Upper lobe of left lung (tissue), 6 donors: ENCODE data around the gene TPD52L1. TPM values are rescaled to one million over a fixed set of nuclear protein-coding genes. Genes with fewer than 3 reads are reported as not detected.
A peak's percentile ranks its signal among the peaks of the same experiment; 100 is the strongest.

ENCODE experiments used
- ATAC-seq, 2 donors: fragments of 200-7000 bp; cut with Tn5 transposase; one replicate each; pipeline ENCODE4 v1.9.1; 2022; ENCODE audit warnings: mild to moderate bottlenecking in 2 of 2, moderate library complexity in 2 of 2; ENCODE audit not compliant: low FRiP score in 2 of 2
- DNase-seq, 2 donors: peaks; one replicate each; pipeline ENCODE4 v3.0.0-alpha.2; 2019 to 2020
- H3K27ac ChIP-seq, 4 donors: fragments of 200-600 bp; sonication (generic); one replicate each; pipeline ENCODE4 v1.5.1; 2016 to 2019
- H3K27me3 ChIP-seq, 4 donors: fragments of 200-600 bp; sonication (generic); one replicate each; pipeline ENCODE4 v1.5.1; 2017 to 2019
- H3K36me3 ChIP-seq, 4 donors: fragments of 200-600 bp; sonication (generic); one replicate each; pipeline ENCODE4 v1.5.1; 2016 to 2019
- H3K4me1 ChIP-seq, 4 donors: fragments of 200-600 bp; sonication (generic); one replicate each; pipeline ENCODE4 v1.5.1; 2018 to 2019
- H3K4me3 ChIP-seq, 4 donors: fragments of 200-600 bp; sonication (generic); one replicate each; pipeline ENCODE4 v1.5.1; 2017 to 2019; ENCODE audit warnings: mild to moderate bottlenecking in 2 of 4, moderate library complexity in 1 of 4
- H3K9me3 ChIP-seq, 4 donors: fragments of 200-600 bp; sonication (generic); one replicate each; pipeline ENCODE4 v1.5.1; 2018 to 2019
- EP300 ChIP-seq, 4 donors: sonication (generic); formaldehyde crosslinking; IDR thresholded peaks; one replicate each; pipeline ENCODE4 v1.5.1; 2017; ENCODE audit warnings: antibody characterized with exemption in 4 of 4, control low read depth in 2 of 4
- POLR2A ChIP-seq, 4 donors: fragments of 450-650 bp; IDR thresholded peaks; one replicate each; pipeline ENCODE4 v1.5.1; 2016 to 2017; ENCODE audit warnings: antibody characterized with exemption in 4 of 4, mild to moderate bottlenecking in 2 of 4
- POLR2AphosphoS5 ChIP-seq, 2 donors: sonication (generic); formaldehyde crosslinking; IDR thresholded peaks; one replicate each; pipeline ENCODE4 v1.5.1; 2017; ENCODE audit warnings: antibody characterized with exemption in 2 of 2
- WGBS, 2 donors: methylation state at CpG; one replicate each; pipeline ENCODE4 v1.1.5; 2017 to 2018; 5-methylcytosine and 5-hydroxymethylcytosine counted together
- total RNA-seq, 6 donors: library from RNA; depleted of rRNA in 4 of 6; stranded (reverse); fragments of >200 nt in 4 of 6; gene quantifications; one replicate each; pipeline versions ENCODE4 v1.1.0 to v1.2.1, GENCODE V29; 2016 to 2021
- TF ChIP-seq, protein P1 (sequence below), 6 experiments: fragments of 450-650 bp in 4 of 6; fragments of 200-600 bp in 2 of 6; sonication (generic) in 2 of 6; IDR thresholded peaks; one replicate each; pipeline ENCODE4 v1.5.1; 2016 to 2019; ENCODE audit warnings: antibody characterized with exemption in 6 of 6
- donor health status: DM: no; HTN: no; CAD: no; lungs with moderate emphysema.
- donor health status: DM: no; HTN: yes; CAD: no; lungs with severe emphysema.

Gene TPD52L1
- total RNA-seq, 6 donors from 2014 or later: 15.5 to 63.4 (median 32.2) TPM

DNA sequence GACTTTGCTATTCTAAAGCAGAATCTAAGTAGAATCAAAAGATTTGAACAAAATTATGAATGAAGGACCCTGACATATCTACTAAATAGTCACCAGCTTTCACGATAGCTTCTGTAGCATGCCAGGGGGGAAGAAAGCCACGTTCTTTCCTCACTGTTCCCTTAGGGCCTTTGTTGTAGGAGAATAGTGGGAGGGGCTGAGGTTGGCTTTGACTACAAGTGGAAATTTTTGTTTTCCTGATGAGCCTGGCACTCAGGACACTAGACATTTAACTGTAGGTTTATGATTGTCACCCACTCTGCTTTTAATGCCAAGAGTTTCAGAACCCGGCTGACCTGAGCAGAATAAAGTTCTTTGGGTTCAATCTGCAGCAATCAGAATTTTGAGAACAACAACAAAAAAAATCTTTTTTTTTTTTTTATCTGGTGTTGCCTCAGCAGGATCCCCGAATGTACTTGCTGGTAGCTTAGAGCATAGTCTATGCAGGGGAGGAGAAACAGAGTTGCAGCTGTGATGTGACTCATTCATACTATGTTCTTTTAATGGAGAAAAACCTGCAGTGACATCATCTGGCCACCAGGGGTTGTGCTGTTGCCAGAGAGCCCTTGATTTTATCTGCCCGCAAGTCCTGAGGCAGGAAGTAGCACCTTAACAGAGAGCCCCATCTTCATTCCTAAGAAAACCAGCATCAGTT is 38.5 kb downstream of the TPD52L1 start:
- peak in 1 of 2 donors; percentile 76 for DNase-seq
- peak; percentile 87 to 91 for ATAC-seq
- H3K36me3 ChIP-seq: no peaks in the 10 kb centered on the region
- no peak overlapping the region for H3K27ac ChIP-seq
- no peak overlapping the region for H3K4me3 ChIP-seq
- TF ChIP-seq, protein P1, sequence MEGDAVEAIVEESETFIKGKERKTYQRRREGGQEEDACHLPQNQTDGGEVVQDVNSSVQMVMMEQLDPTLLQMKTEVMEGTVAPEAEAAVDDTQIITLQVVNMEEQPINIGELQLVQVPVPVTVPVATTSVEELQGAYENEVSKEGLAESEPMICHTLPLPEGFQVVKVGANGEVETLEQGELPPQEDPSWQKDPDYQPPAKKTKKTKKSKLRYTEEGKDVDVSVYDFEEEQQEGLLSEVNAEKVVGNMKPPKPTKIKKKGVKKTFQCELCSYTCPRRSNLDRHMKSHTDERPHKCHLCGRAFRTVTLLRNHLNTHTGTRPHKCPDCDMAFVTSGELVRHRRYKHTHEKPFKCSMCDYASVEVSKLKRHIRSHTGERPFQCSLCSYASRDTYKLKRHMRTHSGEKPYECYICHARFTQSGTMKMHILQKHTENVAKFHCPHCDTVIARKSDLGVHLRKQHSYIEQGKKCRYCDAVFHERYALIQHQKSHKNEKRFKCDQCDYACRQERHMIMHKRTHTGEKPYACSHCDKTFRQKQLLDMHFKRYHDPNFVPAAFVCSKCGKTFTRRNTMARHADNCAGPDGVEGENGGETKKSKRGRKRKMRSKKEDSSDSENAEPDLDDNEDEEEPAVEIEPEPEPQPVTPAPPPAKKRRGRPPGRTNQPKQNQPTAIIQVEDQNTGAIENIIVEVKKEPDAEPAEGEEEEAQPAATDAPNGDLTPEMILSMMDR (IDR thresholded peaks at IDR 0.05): peak; percentile 49 to 69 (median 58)
- TF ChIP-seq POLR2AphosphoS5 (IDR thresholded peaks at IDR 0.05): no peak
- no peaks in the 10 kb centered on the region for H3K27me3 ChIP-seq
- H3K4me1 ChIP-seq: peaks cover under 1 to 14% (median 5%) of the 10 kb centered on the region in 4 donors
- 38 to 40% methylated on average over 5 of the region's 5 CpGs for WGBS, 2 donors
- no peaks in the 10 kb centered on the region for H3K9me3 ChIP-seq

DNA sequence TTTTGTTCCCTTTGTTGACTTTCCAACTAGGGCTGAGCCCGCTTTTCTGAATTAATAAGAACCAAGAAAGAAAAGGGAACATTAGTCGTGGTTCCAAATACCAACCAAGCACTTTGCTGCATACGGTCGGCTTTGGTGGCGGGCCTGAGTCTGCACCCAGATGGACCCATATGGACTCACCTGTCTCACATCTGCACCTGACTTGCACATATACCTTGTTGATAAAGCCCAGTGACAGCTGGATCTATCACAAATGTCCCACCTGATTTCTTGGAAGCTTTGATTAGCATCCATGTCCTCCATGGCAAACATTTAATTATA is 39.0 kb downstream of the TPD52L1 start:
- Histone ChIP-seq H3K27ac (no peak overlapping the region), H3K9me3 (no peaks in the 10 kb centered on the region), H3K4me3 (no peak overlapping the region), H3K27me3 (no peaks in the 10 kb centered on the region), H3K36me3 (no peaks in the 10 kb centered on the region), H3K4me1 (peaks cover 5 to 19% (median 7%) of the 10 kb centered on the region in 4 donors)
- no peak for ATAC-seq
- WGBS, 2 donors: 92 to 95% methylated on average over 5 of the region's 5 CpGs
- DNase-seq: no peak
- TF ChIP-seq POLR2AphosphoS5 (IDR thresholded peaks at IDR 0.05): no peak
- TF ChIP-seq, protein P1 (IDR thresholded peaks at IDR 0.05): peak in 1 of 6 experiments; percentile 20

DNA sequence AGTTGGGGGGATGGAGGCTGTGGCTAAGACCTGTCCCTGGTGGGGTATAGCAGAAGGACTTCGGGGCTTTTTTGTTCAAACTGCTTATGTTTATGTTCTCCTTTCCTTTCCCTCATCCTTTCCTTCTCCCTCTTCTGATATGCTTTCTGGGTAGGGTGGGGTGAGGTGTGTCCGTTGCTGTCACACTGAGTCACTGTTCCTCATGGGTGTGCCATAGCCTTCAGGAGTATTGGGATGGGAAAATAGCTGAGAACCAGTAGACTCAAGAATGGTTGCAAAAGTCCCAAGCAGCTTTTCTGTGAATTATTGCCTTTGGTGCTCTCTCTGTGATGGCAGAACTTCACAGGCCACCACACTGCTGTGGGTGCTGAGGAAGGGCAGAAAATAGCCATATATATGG is 39.6 kb downstream of the TPD52L1 start:
- ATAC-seq (no peak), DNase-seq (no peak)
- Histone ChIP-seq H3K4me3 (no peak overlapping the region), H3K36me3 (no peaks in the 10 kb centered on the region), H3K9me3 (no peaks in the 10 kb centered on the region), H3K27ac (no peak overlapping the region), H3K4me1 (peaks cover 6 to 25% (median 10%) of the 10 kb centered on the region in 4 donors), H3K27me3 (no peaks in the 10 kb centered on the region)
- no peak for TF ChIP-seq EP300 (IDR thresholded peaks at IDR 0.05)
- no peak for TF ChIP-seq POLR2A (IDR thresholded peaks at IDR 0.05)
- no peak for TF ChIP-seq POLR2AphosphoS5 (IDR thresholded peaks at IDR 0.05)
- TF ChIP-seq, protein P1 (IDR thresholded peaks at IDR 0.05): no peak
- WGBS, 2 donors: 62 to 74% methylated on average over 2 of the region's 2 CpGs

DNA sequence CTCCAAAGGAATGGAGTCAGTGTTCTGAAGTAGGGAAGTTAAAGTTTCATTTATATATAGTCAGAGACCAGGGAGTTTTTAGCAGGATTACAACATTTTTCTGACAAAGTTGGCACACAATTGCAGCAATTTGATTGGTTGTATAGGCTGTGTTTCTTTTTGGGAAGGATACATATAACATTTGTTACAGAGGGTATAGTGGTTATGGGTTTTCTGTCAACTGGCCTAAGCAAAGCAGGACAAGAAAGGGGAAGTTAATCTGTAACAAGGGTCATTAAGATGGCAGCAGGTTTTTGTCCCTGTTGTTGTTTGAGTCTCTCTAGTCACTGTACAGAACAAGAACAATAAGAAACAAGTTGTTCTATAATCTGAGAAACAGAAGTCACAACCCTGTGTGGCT is 41.4 kb downstream of the TPD52L1 start:
- ATAC-seq (peak in 1 of 2 donors; percentile 23), DNase-seq (no peak)
- no peaks in the 10 kb centered on the region for H3K9me3 ChIP-seq
- no peak overlapping the region for H3K27ac ChIP-seq
- no peaks in the 10 kb centered on the region for H3K36me3 ChIP-seq
- no peak overlapping the region for H3K4me3 ChIP-seq
- TF ChIP-seq POLR2A (IDR thresholded peaks at IDR 0.05) (no peak), EP300 (IDR thresholded peaks at IDR 0.05) (no peak), POLR2AphosphoS5 (IDR thresholded peaks at IDR 0.05) (no peak)
- TF ChIP-seq, protein P1 (IDR thresholded peaks at IDR 0.05): no peak
- H3K4me1 ChIP-seq: peaks cover 0 to 29% (median 12%) of the 10 kb centered on the region in 4 donors
- no peaks in the 10 kb centered on the region for H3K27me3 ChIP-seq

DNA sequence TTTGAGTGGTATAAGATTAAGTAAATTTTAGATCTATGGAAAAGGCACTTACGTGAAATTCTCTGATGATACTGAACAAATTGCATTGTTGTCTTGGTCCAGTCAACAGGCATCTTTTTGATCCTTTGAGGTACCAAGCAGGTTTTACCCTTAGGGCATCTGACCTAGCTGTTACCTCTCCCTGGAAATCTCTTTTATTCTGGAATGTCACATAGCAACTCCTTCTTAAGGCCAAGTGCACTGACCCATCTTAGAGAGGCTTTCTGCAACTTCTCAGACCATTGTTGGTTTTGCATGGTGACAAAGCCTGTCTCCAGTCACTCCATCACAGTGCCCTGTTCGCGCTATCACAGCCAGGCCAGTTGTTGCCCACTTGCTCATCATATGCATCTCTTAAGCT is 42.0 kb downstream of the TPD52L1 start:
- WGBS, 2 donors: 96 to 98% methylated on average over 3 of the region's 3 CpGs
- no peaks in the 10 kb centered on the region for H3K36me3 ChIP-seq
- DNase-seq (no peak), ATAC-seq (no peak)
- H3K27ac ChIP-seq: no peak overlapping the region
- peaks cover 0 to 30% (median 12%) of the 10 kb centered on the region in 4 donors for H3K4me1 ChIP-seq
- no peaks in the 10 kb centered on the region for H3K9me3 ChIP-seq
- H3K27me3 ChIP-seq: no peaks in the 10 kb centered on the region
- no peak overlapping the region for H3K4me3 ChIP-seq
- no peak for TF ChIP-seq POLR2A (IDR thresholded peaks at IDR 0.05)
- TF ChIP-seq POLR2AphosphoS5 (IDR thresholded peaks at IDR 0.05): no peak
- no peak for TF ChIP-seq EP300 (IDR thresholded peaks at IDR 0.05)
- TF ChIP-seq, protein P1 (IDR thresholded peaks at IDR 0.05): no peak
